Measurements from ENCODE around the gene EGFL7. TPM values are rescaled to one million over a fixed set of nuclear protein-coding genes. Genes with fewer than 3 reads are reported as not detected.

Gene EGFL7
- total RNA-seq, 2 donors from 2014 or later: 31.5 to 34.0 TPM

- TF ChIP-seq CTCF (conservative IDR thresholded peaks at IDR 0.05): no peak
- no peak overlapping the region for H3K4me3 ChIP-seq (ENCODE audit: low read length)
- DNase-seq: no peak
- no peaks in the 10 kb centered on the region for H3K4me1 Mint-ChIP-seq
- H3K4me3 Mint-ChIP-seq: no peak overlapping the region
- no peak overlapping the region for H3K27ac ChIP-seq (ENCODE audit: low read depth, low read length)
- H3K4me1 ChIP-seq (ENCODE audit: control insufficient read depth, insufficient read depth, low read length): peaks cover 4% of the 10 kb centered on the region
- H3K9me3 ChIP-seq (ENCODE audit: control insufficient read depth, low read length): no peaks in the 10 kb centered on the region
- peaks cover 40% of the 10 kb centered on the region for H3K27me3 ChIP-seq (ENCODE audit: control insufficient read depth, insufficient read depth, low read length, poor library complexity, severe bottlenecking)
- H3K9me3 Mint-ChIP-seq: no peaks in the 10 kb centered on the region
- H3K27ac Mint-ChIP-seq: no peak overlapping the region
- WGBS, 2 experiments (ENCODE audit: insufficient coverage in 1 of 2, insufficient read length in 1 of 2): 89 to 92% methylated on average over 3 to 10 of the region's 10 CpGs
- H3K36me3 Mint-ChIP-seq (ENCODE audit: low read depth): no peaks in the 10 kb centered on the region
- H3K9ac ChIP-seq (ENCODE audit: extremely low read depth, low read length, poor library complexity, severe bottlenecking): no peak overlapping the region
- H3K36me3 ChIP-seq (ENCODE audit: control insufficient read depth, insufficient read depth, low read length): no peaks in the 10 kb centered on the region
- H3K27me3 Mint-ChIP-seq (ENCODE audit: insufficient read depth): peaks cover 27% of the 10 kb centered on the region
These were observed 41.0 kb upstream of the EGFL7 start for GRCh38 chr9:136621734-136622093.

GRCh38 chr9:136622538-136622948 is 40.2 kb upstream of the EGFL7 start:
- H3K9ac ChIP-seq (ENCODE audit: extremely low read depth, low read length, poor library complexity, severe bottlenecking): no peak overlapping the region
- H3K27me3 ChIP-seq (ENCODE audit: control insufficient read depth, insufficient read depth, low read length, poor library complexity, severe bottlenecking): peaks cover 44% of the 10 kb centered on the region
- H3K9me3 ChIP-seq (ENCODE audit: control insufficient read depth, low read length): no peaks in the 10 kb centered on the region
- no peaks in the 10 kb centered on the region for H3K36me3 Mint-ChIP-seq (ENCODE audit: low read depth)
- no peaks in the 10 kb centered on the region for H3K4me1 Mint-ChIP-seq
- no peak overlapping the region for H3K4me3 ChIP-seq (ENCODE audit: low read length)
- 93 to 96% methylated on average over 9 to 16 of the region's 16 CpGs for WGBS, 2 experiments (ENCODE audit: insufficient coverage in 1 of 2, insufficient read length in 1 of 2)
- peaks cover 9% of the 10 kb centered on the region for H3K4me1 ChIP-seq (ENCODE audit: control insufficient read depth, insufficient read depth, low read length)
- DNase-seq: no peak
- peaks cover 32% of the 10 kb centered on the region for H3K27me3 Mint-ChIP-seq (ENCODE audit: insufficient read depth)
- H3K36me3 ChIP-seq (ENCODE audit: control insufficient read depth, insufficient read depth, low read length): no peaks in the 10 kb centered on the region
- H3K27ac ChIP-seq (ENCODE audit: low read depth, low read length): no peak overlapping the region
- no peak for TF ChIP-seq CTCF (conservative IDR thresholded peaks at IDR 0.05)
- no peak overlapping the region for H3K4me3 Mint-ChIP-seq
- H3K27ac Mint-ChIP-seq: no peak overlapping the region
- H3K9me3 Mint-ChIP-seq: no peaks in the 10 kb centered on the region

- TF ChIP-seq CTCF (conservative IDR thresholded peaks at IDR 0.05): peak; percentile 21
- Histone ChIP-seq H3K9ac (ENCODE audit: extremely low read depth, low read length, poor library complexity, severe bottlenecking) (no peak overlapping the region), H3K4me1 (ENCODE audit: control insufficient read depth, insufficient read depth, low read length) (peaks cover 9% of the 10 kb centered on the region), H3K27me3 (ENCODE audit: control insufficient read depth, insufficient read depth, low read length, poor library complexity, severe bottlenecking) (peaks cover 51% of the 10 kb centered on the region), H3K9me3 (ENCODE audit: control insufficient read depth, low read length) (no peaks in the 10 kb centered on the region), H3K4me3 (ENCODE audit: low read length) (no peak overlapping the region), H3K27ac (ENCODE audit: low read depth, low read length) (no peak overlapping the region), H3K36me3 (ENCODE audit: control insufficient read depth, insufficient read depth, low read length) (no peaks in the 10 kb centered on the region)
- DNase-seq: no peak
- Mint-ChIP-seq H3K36me3 (ENCODE audit: low read depth) (no peaks in the 10 kb centered on the region), H3K27ac (no peak overlapping the region), H3K9me3 (no peaks in the 10 kb centered on the region), H3K4me1 (no peaks in the 10 kb centered on the region), H3K4me3 (no peak overlapping the region), H3K27me3 (ENCODE audit: insufficient read depth) (peaks cover 37% of the 10 kb centered on the region)
- WGBS, 2 experiments (ENCODE audit: insufficient coverage in 1 of 2, insufficient read length in 1 of 2): 91% methylated on average over 9 to 19 of the region's 19 CpGs
These were observed 39.5 kb upstream of the EGFL7 start for GRCh38 chr9:136623016-136623841.
